DOHH2 (cell line): Measurements from ENCODE around the gene STPG1.
A peak's percentile ranks its signal among the peaks of the same experiment; 100 is the strongest.

ENCODE experiments used
- H3F3A ChIP-seq: fragments of 200-600 bp; sonication (generic), shearing (Covaris generic); 2 replicates; pipeline ENCODE4 v1.6.0; 2016; ENCODE audit warnings: antibody characterized with exemption, mild to moderate bottlenecking; ENCODE audit not compliant: control insufficient read depth, insufficient read depth
- H3K27ac ChIP-seq: fragments of 200-600 bp; sonication (generic); 2 replicates; pipeline ENCODE4 v1.5.1; 2014; ENCODE audit warnings: low read depth, mild to moderate bottlenecking, low read length, moderate library complexity
- H3K27me3 ChIP-seq: fragments of 200-600 bp; sonication (generic); 2 replicates; pipeline ENCODE4 v1.6.1; 2014; ENCODE audit warnings: mild to moderate bottlenecking, low read length, mixed read lengths; ENCODE audit not compliant: control insufficient read depth
- H3K36me3 ChIP-seq: fragments of 200-600 bp; sonication (generic); 2 replicates; pipeline ENCODE4 v1.6.1; 2014; ENCODE audit warnings: mild to moderate bottlenecking, low read length, moderate library complexity, mixed read lengths; ENCODE audit not compliant: control insufficient read depth
- H3K4me1 ChIP-seq: fragments of 200-600 bp; sonication (generic); 2 replicates; pipeline ENCODE4 v1.6.1; 2014; ENCODE audit warnings: mild to moderate bottlenecking, low read length, mixed read lengths; ENCODE audit not compliant: control insufficient read depth
- H3K4me2 ChIP-seq: fragments of 200-600 bp; sonication (generic); 2 replicates; pipeline ENCODE4 v1.6.0; 2014; ENCODE audit warnings: mild to moderate bottlenecking, low read length, moderate library complexity
- H3K4me3 ChIP-seq: fragments of 200-600 bp; sonication (generic); 2 replicates; pipeline ENCODE4 v1.5.1; 2014; ENCODE audit warnings: mild to moderate bottlenecking, low read length, mixed read lengths
- H3K79me2 ChIP-seq: fragments of 200-600 bp; sonication (generic); 2 replicates; pipeline ENCODE4 v1.6.1; 2014; ENCODE audit warnings: mild to moderate bottlenecking, low read length, mixed read lengths; ENCODE audit not compliant: control insufficient read depth
- H3K9me2 ChIP-seq: fragments of 200-600 bp; sonication (generic); replicated peaks from 2 replicates; pipeline ENCODE4 v1.6.1; 2014; ENCODE audit warnings: mild to moderate bottlenecking, low read length, mixed read lengths; ENCODE audit not compliant: control insufficient read depth
- H3K9me3 ChIP-seq: fragments of 200-600 bp; sonication (generic); 2 replicates; pipeline ENCODE4 v1.6.1; 2014; ENCODE audit warnings: antibody characterized with exemption, low read length, mixed read lengths; ENCODE audit not compliant: control insufficient read depth, insufficient read depth
- H4K20me1 ChIP-seq: fragments of 200-600 bp; sonication (generic); 2 replicates; pipeline ENCODE4 v1.6.0; 2014; ENCODE audit warnings: low read depth, mild to moderate bottlenecking, antibody characterized with exemption, low read length, moderate library complexity; ENCODE audit not compliant: control insufficient read depth, insufficient read depth
- CTCF ChIP-seq: fragments of 200-600 bp; sonication (generic); IDR thresholded peaks from one replicate; pipeline ENCODE4 v1.5.1; 2014; ENCODE audit warnings: antibody characterized with exemption, mild to moderate bottlenecking, low read depth, low read length; ENCODE audit not compliant: poor library complexity, severe bottlenecking
- EZH2phosphoT487 ChIP-seq: fragments of 200-600 bp; sonication (generic); IDR thresholded peaks from 2 replicates; pipeline ENCODE4 v1.6.1; 2017; ENCODE audit warnings: borderline replicate concordance, mild to moderate bottlenecking, antibody characterized with exemption, low read length, moderate library complexity, mixed read lengths

The STPG1 gene

DNA sequence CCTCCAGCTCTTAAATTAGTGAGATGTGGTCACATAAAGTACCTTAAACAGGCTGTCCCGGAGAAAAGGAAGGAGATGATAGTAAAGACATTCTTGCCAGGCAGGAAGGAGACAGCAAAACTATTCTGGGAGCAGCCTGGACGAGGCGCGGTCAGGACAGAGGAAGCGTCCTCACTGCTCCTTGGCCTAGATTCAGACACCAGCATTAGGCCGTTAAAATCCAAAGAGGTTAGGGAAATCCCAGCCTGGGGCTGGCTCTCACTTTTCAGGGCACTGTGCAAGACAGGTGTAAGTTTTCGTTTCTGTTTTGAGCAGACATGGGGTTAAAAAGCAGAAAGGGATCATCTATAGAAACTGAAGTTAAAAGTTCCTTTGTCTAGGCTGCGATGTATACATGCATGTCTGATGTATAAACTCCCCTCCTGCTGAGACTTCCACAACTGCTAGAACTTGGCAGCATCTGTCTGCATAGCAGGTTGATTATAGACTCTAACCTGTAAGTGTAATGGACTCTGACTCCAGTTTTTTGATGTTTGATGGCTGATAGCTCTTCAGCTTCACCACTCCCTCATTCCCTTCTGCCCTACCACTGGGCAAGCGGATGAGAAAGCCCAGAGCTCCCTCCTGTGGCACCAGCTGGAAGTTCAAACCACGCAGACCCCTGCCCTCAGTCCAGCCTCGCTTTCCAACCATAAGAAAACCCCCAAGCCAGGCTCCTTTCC, 21.5 kb downstream of the STPG1 start:
- Histone ChIP-seq H3K9me3 (no peaks in the 10 kb centered on the region), H3F3A (peaks cover 24% of the 10 kb centered on the region), H3K4me2 (peak overlapping the region; percentile 87), H3K4me1 (peaks cover 47% of the 10 kb centered on the region), H3K9me2 (no peaks in the 10 kb centered on the region), H3K4me3 (peak overlapping the region; percentile 65), H3K27ac (peak overlapping the region; percentile 87), H3K79me2 (no peaks in the 10 kb centered on the region), H3K36me3 (peaks cover 5% of the 10 kb centered on the region), H4K20me1 (no peaks in the 10 kb centered on the region), H3K27me3 (no peaks in the 10 kb centered on the region)
- TF ChIP-seq EZH2phosphoT487 (no peak), CTCF (peak; percentile 96)

DNA sequence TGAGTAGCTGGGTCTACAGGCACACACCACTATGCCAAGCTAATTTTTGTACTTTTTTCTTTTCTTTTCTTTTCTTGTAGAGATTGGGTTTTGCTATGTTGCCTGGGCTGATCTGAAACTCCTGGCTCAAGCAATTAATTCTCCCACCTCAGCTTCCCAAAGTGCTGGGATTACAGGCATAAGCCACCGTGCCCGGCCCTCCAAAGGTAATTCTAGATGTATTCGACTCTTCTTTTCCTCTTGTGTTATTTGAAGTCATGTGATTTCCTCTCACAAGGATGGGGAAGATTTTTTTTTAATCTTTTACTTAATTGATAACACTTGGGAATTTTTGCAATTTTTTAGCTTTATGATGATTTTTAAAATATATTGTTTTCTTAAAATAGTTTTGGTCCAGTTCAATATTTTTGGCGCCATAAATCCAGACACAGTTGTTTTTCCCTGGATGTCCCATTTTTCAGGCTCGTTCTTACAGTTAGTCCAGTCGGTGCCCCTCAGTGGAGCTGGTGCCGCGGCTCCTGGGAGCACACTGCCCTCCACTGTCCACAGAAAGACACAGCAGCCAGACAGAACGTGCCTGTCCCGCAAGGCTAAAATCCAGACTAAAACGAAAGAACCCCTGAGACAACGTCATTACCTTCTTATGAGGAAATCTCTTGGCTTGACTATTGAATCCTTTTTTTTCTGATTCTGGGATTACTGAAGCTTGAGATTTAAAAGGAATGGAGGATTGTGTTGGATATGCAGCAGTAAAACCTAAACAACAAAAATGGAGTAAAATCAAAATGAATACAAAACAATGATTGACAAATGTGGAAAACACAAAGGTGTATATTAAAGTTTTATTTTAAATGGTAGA, 22.4 kb downstream of the STPG1 start:
- Histone ChIP-seq H3K9me2 (no peaks in the 10 kb centered on the region), H3K9me3 (no peaks in the 10 kb centered on the region), H4K20me1 (no peaks in the 10 kb centered on the region), H3K4me1 (peaks cover 56% of the 10 kb centered on the region), H3F3A (peaks cover 24% of the 10 kb centered on the region), H3K79me2 (no peaks in the 10 kb centered on the region), H3K4me2 (peak overlapping the region; percentile 87), H3K4me3 (peak overlapping the region; percentile 65), H3K27me3 (no peaks in the 10 kb centered on the region), H3K36me3 (no peaks in the 10 kb centered on the region; the same call in none of the 2 replicates), H3K27ac (peak overlapping the region; percentile 87)
- TF ChIP-seq CTCF = peak; percentile 93
- TF ChIP-seq EZH2phosphoT487 = no peak

GRCh38 chr1:24389231-24389678, 24.3 kb downstream of the STPG1 start:
- TF ChIP-seq EZH2phosphoT487 = no peak
- TF ChIP-seq CTCF = no peak
- H3K4me1 ChIP-seq = peaks cover 56% of the 10 kb centered on the region
- H4K20me1 ChIP-seq = no peaks in the 10 kb centered on the region
- H3K9me3 ChIP-seq = no peaks in the 10 kb centered on the region
- no peak overlapping the region for H3K4me2 ChIP-seq
- no peaks in the 10 kb centered on the region for H3K9me2 ChIP-seq
- no peaks in the 10 kb centered on the region; the same call in 1 of the 2 replicates for H3K36me3 ChIP-seq
- H3F3A ChIP-seq = peaks cover 24% of the 10 kb centered on the region
- no peaks in the 10 kb centered on the region for H3K27me3 ChIP-seq
- H3K27ac ChIP-seq = no peak overlapping the region
- no peaks in the 10 kb centered on the region for H3K79me2 ChIP-seq
- H3K4me3 ChIP-seq = no peak overlapping the region
